HAP-1 (cell line): Measurements from ENCODE around the gene CHRM1.

Source experiments
- DNase-seq, 2 experiments: peaks; one replicate each; pipeline ENCODE4 v3.0.0-alpha.2; 2016 to 2020; ENCODE audit warnings: low spot score in 2 of 2
- H3K27me3 ChIP-seq: fragments of 250-450 bp; sonication (Bioruptor Pico); 2 replicates; pipeline ENCODE4 v1.5.1; 2020; ENCODE audit warnings: low read depth, mild to moderate bottlenecking, moderate library complexity
- H3K36me3 ChIP-seq: fragments of 250-450 bp; sonication (Bioruptor Pico); replicated peaks from 2 replicates; pipeline ENCODE4 v1.5.1; 2020; ENCODE audit warnings: mild to moderate bottlenecking
- H3K4me1 ChIP-seq: fragments of 250-450 bp; sonication (Bioruptor Pico); 2 replicates; pipeline ENCODE4 v1.5.1; 2020; ENCODE audit warnings: mild to moderate bottlenecking
- H3K4me3 ChIP-seq: fragments of 250-450 bp; sonication (Bioruptor Pico); 2 replicates; pipeline ENCODE4 v1.5.1; 2020; ENCODE audit warnings: mild to moderate bottlenecking, moderate library complexity
- H3K9me3 ChIP-seq: fragments of 250-450 bp; sonication (Bioruptor Pico); 2 replicates; pipeline ENCODE4 v1.5.1; 2020; ENCODE audit warnings: mild to moderate bottlenecking, moderate library complexity
- in situ Hi-C: fragments of 300-500 bp; cut with MboI; formaldehyde crosslinking; loops from 3 replicates; pipeline ENCODE4 v1.14.3; 2020; ENCODE audit warnings: low sequenced_read_pairs, inconsistent platforms, mixed read lengths

The CHRM1 gene

DNA sequence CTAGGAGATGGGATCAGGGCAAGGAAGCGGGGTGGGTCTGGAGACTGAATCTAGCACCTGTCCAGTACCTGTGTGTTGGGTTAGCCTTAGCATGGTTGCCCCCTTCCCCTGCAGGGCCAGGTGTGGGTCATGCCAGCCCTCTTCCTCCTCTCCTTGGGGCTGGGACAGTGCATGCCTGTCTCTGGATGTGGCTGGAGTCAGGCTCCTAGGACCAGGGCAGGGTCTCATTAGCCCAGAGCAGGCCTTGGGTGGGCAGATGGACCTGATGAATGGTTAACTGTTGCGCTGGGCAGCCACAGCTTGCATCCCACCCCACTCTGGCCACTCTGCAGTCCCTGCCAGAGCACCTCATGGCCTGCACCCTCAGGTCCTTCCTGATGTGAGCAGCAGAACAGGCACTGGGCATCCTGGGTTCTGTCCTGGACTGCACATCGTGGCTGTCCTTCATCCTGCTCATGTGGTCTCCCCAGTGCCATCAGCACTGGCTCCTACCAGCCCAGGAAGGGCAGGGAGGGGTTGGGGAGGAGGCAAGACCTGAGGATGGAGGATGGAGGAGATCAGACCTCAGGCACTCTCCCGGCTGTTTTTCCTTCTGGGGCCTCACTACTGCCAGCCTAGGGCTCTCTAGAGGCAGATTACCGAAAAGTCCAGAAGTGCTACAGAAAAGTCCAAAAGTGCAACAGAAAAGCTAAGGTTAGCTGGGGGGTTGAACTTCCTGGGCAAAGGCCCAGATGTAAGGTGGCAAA, 12.8 kb upstream of the CHRM1 start:
- Histone ChIP-seq H3K4me1 (no peaks in the 10 kb centered on the region), H3K9me3 (no peaks in the 10 kb centered on the region; the same call in 1 of the 2 replicates), H3K4me3 (no peak overlapping the region), H3K27me3 (no peaks in the 10 kb centered on the region), H3K36me3 (no peaks in the 10 kb centered on the region)
- DNase-seq, result no peak
- in situ Hi-C loops, result no loop called here

DNA sequence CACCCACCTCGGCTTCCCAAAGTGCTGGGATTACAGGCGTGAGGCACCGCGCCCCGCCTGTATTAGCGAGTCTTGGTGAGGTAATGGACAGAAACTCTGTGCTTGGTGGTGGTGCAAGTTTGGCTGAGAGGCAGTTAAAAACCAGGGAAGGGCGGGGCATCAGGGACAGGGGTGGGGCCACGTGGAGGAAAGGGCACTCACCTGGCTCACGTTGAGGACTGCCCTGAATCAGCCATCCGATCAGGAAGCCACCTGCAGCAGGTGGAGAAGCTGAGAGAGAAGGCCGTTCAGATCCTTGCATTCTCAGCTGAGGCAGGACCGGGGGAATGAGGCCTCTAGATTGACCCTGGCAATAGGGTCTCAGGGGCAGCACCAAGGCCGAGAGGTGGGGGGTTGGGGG, 12.1 kb upstream of the CHRM1 start:
- no peaks in the 10 kb centered on the region for H3K36me3 ChIP-seq
- in situ Hi-C loops, result no loop called here
- no peaks in the 10 kb centered on the region for H3K4me1 ChIP-seq
- no peak overlapping the region for H3K4me3 ChIP-seq
- H3K27me3 ChIP-seq, result no peaks in the 10 kb centered on the region
- no peak for DNase-seq
- no peaks in the 10 kb centered on the region; the same call in 1 of the 2 replicates for H3K9me3 ChIP-seq

DNA sequence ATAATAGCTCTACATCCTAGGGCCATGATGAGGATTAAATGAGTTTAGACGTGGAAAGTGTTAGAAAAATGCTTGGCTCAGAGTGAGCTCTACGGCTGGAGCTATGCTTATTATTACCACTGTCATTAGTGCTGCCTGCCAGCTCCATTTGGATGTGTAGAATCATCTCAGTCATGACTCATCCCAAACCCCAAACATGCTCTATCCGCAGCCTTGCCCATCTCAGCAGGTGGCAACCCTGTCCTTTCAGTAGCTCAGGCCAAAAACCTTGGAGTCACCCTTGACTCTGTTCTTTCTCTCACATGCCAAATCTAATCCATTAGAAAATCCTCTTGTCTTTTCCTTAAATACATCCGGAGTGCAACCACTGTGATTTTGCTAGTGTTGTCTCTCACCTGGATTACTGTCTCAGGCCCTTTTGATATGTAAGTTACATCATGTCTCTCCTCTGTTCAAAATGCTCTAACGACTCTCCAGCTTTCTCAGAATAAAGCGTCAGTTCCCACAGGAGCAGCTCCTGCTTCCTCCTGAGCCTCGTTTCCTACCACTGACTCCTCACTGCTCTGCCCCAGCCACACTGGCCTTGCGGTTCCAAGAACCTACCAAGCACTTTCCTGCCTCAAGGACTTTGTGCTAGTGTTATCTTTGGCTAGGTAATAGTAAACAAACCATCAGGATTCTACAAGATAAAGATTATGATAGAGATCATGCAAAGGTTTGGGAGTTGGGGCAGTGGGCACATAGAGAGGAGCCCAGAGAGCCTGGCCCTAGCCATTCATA, 10.5 kb upstream of the CHRM1 start:
- Histone ChIP-seq H3K4me3 (no peak overlapping the region), H3K4me1 (no peaks in the 10 kb centered on the region)
- DNase-seq, result no peak

DNA sequence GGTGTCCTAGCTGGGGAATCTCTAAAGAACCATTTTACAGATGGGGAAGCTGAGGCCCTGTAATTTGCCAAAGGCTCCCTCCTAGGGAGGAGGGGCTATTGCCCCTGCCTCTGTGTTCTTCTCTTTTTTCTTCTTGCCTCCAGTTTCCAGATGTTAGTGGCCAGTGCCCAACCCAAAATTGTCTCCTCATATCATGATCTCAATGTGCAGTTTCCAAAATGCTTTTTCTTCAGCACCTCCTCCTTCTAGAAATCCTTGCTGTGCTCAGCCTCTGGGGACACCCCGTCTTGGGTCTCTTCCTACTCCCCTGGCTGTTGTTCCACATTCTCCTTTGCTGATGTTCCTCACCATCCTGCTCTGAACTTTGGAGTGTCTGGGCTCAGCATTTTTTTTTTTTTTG, 9.5 kb upstream of the CHRM1 start:
- DNase-seq, result no peak
- Histone ChIP-seq H3K36me3 (no peaks in the 10 kb centered on the region), H3K9me3 (no peaks in the 10 kb centered on the region), H3K27me3 (no peaks in the 10 kb centered on the region), H3K4me1 (no peaks in the 10 kb centered on the region), H3K4me3 (no peak overlapping the region)
- in situ Hi-C loops, result no loop called here

More for the DNA sequence above, 10.5 kb upstream of the CHRM1 start:
- in situ Hi-C loops, result no loop called here
- no peaks in the 10 kb centered on the region for H3K9me3 ChIP-seq
- H3K27me3 ChIP-seq, result no peaks in the 10 kb centered on the region
- H3K36me3 ChIP-seq, result no peaks in the 10 kb centered on the region

DNA sequence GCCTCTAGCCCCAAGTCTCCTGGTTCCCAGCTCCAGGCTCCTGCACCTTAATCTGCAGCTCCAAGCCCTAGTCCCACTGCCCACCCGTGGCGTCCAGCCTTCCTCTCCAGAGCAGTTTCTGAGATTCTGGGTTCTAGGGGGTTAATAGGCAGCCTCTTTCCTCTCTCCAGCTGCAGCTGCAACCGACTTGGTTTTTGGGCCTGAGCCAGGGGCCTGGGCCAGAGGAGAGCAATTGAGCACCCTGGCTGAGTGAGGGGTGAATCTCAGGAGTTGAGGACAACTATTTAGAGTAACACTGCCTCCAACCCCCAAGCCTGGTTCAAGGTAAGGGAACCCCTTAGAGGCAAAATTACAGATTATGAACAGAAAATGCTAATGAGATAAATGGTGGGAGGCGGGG, 9.0 kb upstream of the CHRM1 start:
- in situ Hi-C loops, result no loop called here
- H3K27me3 ChIP-seq, result no peaks in the 10 kb centered on the region
- no peak for DNase-seq
- no peaks in the 10 kb centered on the region for H3K36me3 ChIP-seq
- no peak overlapping the region for H3K4me3 ChIP-seq
- H3K4me1 ChIP-seq, result no peaks in the 10 kb centered on the region
- no peaks in the 10 kb centered on the region for H3K9me3 ChIP-seq

DNA sequence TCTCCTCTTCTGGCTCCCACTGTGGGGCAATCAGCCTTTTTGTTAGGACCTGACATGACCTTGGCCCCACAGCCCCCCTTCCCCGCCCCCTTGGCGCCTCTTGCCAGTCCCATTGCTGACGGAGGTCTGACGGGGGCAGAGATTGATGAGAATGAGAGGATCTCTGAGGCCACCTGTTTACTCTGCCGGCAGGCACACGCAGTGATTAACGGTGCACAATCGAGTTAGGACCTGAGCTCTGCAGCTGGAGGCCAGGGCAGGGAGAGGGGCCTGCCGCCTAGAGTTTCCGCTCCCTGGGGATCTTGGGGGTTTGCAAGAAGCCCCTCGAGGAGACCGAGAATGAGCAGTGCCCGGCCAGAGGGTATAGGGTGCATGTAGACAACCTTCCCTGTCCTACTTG, 6.8 kb upstream of the CHRM1 start:
- no peaks in the 10 kb centered on the region for H3K9me3 ChIP-seq
- no peak for DNase-seq
- H3K4me1 ChIP-seq, result peaks cover 4% of the 10 kb centered on the region; the same call in 1 of the 2 replicates
- in situ Hi-C loops, result no loop called here
- no peaks in the 10 kb centered on the region; the same call in 1 of the 2 replicates for H3K27me3 ChIP-seq
- H3K36me3 ChIP-seq, result no peaks in the 10 kb centered on the region
- no peak overlapping the region for H3K4me3 ChIP-seq

DNA sequence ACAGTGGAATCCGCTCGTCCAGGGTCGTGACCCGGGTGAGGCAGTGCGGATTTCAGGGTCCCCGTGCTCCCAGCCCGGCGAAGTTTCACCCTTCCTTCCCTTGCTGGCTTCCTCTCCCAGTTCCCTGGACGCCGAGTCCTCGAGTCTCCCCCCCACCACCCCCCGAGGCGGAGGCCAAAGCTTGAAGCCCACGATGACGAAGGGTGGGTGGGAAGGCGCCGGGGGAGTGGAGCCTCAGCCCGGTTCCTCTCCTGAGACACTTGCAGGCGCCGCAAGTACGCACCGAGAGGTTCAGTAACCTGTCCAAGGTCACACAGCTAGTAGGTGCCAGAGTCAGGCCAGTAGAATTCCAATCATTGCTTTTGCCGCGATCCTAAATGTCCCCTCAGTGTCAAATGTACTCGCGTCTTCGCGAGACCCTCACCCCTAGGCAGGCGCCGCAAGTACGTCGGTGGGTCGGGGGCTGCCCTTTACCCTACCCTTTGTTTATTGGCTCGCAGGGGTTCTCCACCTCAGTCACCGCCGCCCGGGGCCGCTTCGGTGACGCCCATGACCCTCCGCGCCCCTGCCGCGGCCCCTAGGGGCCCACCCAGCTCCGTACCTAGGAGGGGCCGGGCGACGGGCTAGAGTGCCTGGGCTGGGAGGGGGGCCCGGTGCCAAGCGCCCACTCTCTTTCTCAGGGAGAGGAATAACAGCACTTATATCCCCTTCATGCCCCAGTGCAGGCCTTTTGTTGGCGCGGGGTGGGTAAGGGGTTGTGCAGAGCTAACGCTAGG, 5.7 kb upstream of the CHRM1 start:
- Histone ChIP-seq H3K4me3 (no peak overlapping the region), H3K4me1 (peaks cover 4% of the 10 kb centered on the region; the same call in 1 of the 2 replicates), H3K27me3 (peaks cover 6% of the 10 kb centered on the region; the same call in 1 of the 2 replicates), H3K9me3 (no peaks in the 10 kb centered on the region), H3K36me3 (no peaks in the 10 kb centered on the region)
- in situ Hi-C loops, result no loop called here
- DNase-seq, result no peak

DNA sequence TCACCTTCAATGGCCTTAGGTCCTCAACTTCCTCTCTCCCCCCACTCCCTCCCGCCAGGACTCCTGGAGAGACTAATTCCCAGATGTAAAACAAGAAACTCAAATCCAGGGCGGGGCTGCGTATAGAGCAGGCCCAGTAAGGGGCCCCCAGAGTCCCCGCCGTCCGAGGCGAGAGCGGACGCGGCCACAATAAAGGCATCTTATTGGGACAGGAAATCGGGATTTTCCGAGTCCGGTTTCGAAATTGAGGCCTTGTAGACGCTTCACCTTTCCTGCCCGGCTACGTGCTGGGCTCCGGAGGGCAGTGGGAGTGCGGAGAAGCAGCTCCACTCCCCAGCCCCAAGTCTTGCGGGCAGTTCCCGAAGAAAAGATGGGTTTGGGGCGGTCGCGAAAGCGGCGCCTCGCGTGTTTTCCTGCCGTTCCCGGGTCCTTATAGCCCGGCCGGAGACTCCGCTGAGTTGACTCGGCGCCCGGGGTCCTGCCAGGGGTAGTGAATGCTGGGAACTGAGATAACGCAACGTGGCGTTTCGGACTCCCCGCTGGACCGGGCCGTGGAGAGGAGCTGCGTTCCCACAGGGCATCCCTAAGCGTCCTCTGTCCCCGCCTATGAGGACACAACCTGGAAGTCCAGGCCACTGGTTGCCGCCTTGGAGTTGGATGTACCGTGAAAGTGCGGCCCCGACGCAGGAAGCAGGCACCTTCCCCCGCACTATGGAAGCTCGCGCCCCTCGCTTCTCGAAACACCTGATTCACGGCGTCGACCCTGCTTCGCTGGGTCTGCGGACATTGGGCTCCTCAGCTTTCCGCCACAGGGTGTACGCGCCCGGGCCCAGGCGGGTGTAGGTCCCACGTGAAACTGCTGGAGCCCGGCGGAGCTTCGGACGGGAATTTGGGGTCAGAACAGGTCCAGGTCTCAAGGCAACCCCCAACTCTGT, 4.8 kb upstream of the CHRM1 start:
- DNase-seq, result no peak
- in situ Hi-C loops, result no loop called here
- peaks cover 6% of the 10 kb centered on the region; the same call in 1 of the 2 replicates for H3K27me3 ChIP-seq
- H3K9me3 ChIP-seq, result no peaks in the 10 kb centered on the region
- H3K4me1 ChIP-seq, result peaks cover 4% of the 10 kb centered on the region; the same call in 1 of the 2 replicates
- H3K4me3 ChIP-seq, result no peak overlapping the region
- no peaks in the 10 kb centered on the region for H3K36me3 ChIP-seq

DNA sequence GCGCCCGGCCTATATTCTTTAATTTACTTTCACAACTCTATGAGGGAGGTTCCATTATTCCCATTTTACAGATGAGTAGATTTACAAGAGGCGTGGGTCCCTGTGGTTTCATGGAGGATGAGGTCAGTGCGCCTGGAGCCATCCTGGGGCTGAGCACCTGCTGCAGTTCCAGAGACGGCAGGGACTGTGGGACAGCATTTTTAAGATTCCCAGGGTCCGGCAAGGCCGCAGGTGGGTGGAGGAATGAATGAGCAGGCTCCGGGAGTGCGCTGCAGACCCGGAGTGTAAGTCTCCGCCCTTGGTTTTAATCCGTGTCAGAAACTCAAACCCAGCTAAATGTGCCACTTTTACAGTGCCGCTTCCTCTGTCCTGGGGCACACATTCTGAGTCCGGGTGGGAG, 4.1 kb upstream of the CHRM1 start:
- H3K4me3 ChIP-seq, result no peak overlapping the region
- in situ Hi-C loops, result no loop called here
- no peaks in the 10 kb centered on the region for H3K9me3 ChIP-seq
- peaks cover 6% of the 10 kb centered on the region; the same call in 1 of the 2 replicates for H3K27me3 ChIP-seq
- DNase-seq, result no peak
- peaks cover 4% of the 10 kb centered on the region; the same call in 1 of the 2 replicates for H3K4me1 ChIP-seq
- H3K36me3 ChIP-seq, result no peaks in the 10 kb centered on the region

DNA sequence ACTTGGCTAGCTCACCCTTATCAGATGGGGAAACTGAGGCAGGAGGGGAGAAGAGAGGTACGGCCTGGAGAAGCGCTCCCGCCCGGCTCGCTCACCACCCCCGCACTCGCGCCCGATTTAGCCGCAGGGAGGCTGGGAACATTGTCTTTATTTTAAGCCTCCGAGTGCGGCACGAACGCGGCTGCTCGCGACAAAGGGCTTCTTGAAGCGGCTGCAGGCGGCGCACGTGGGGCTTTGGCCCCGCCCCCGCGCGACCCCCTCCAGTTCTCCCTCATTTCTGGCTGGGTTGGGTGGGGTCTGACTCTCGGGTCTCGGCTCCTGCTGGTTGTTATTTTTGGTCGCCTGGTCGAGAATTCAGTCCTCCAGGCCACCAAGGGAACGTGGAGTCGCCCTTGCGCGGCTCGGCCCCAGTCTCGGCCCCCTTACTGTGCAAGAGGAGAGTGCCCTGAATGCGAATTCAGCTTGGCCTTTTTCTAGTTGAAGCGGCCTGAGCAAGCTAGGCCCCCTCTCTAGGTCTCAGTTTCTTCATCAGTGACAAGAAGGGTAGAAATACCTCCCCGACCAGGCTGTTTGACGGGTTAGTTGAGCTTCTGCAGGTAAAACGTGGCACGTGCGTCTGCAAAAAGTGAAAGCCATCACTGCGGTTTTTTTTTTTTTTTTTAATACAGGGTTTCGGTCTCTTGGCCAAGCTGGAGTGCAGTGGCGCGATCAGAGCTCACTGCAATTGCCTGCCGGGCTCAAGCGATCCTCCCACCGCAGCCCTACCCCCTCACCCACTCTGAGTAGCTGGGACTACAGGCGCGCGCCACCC, 2.6 kb upstream of the CHRM1 start:
- Histone ChIP-seq H3K4me3 (peak overlapping the region; percentile 9), H3K4me1 (peaks cover 4% of the 10 kb centered on the region; the same call in 1 of the 2 replicates), H3K27me3 (peaks cover 6% of the 10 kb centered on the region; the same call in 1 of the 2 replicates), H3K9me3 (no peaks in the 10 kb centered on the region), H3K36me3 (no peaks in the 10 kb centered on the region)
- in situ Hi-C loops, result loop anchor here (25.0 kb wide), 1 partner anchor 738 kb away; the partner anchor contains the start of gene ATL3
- peak in 1 of 2 experiments; percentile 58 for DNase-seq

DNA sequence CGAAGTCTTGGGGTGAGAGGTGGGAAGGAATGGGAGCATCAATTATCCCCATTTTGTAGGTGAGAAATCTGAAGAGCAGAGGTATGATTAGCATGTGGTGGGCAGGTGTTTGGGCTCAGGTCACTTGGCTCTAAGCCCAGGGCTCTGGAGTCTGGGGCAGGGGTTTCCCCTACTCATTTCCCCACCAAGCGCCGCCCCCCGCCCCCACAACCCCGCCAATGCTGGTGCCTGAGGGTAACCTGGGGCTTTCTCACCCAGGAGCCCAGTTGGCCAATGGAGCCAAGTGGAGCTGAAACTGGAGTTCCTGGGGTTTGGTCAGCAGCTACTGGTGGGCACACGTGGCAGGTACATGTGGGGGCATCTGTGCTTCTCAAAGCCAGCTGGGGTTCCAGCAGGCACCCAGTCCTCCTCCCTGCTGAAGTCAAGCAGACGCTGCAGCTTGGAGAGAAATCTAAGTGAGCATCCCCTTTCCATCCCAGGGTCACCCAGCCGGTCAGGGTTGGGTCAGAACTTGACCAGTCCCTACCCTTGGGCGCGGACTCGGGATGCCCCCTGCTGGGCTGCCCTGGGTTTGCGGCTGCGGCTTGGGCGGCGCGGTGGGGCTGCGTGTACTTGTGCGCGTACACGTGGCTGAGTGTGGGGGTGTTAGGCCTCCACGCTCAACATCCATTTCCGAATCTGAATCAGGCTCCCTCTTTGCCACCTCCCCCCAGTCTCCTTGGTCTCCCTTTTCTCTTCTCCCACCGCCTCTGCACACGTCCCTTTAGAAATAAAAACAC, 1.7 kb upstream of the CHRM1 start:
- H3K27me3 ChIP-seq, result peaks cover 6% of the 10 kb centered on the region; the same call in 1 of the 2 replicates
- peak in 1 of 2 experiments; percentile 33 for DNase-seq

More for the DNA sequence above, 1.7 kb upstream of the CHRM1 start:
- Histone ChIP-seq H3K4me3 (no peak overlapping the region), H3K36me3 (no peaks in the 10 kb centered on the region), H3K9me3 (no peaks in the 10 kb centered on the region), H3K4me1 (peaks cover 4% of the 10 kb centered on the region; the same call in 1 of the 2 replicates)
- in situ Hi-C loops, result loop anchor here (25.0 kb wide), 1 partner anchor 739 kb away; the partner anchor contains the start of gene ATL3
